ENCODE data around the gene P2RY13.

Gene P2RY13

DNA sequence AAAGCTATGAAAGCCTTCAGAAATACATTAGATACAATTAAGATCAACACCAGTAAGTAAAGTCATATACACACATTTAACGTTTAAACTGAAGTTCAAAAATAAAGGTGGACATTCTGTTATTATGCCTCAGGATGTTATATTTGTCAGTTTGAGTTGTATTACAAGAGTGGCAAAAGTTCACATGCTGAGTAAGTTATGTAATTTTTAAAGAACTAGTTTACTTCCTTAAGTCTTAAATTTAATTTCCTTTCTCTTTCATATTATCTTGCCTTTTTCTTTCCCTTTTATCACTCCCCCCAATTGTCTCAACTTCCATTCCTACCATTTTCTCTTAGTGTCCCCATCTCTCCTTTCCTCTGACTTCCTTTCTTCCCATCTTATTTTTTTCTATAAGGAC is 7.8 kb downstream of the P2RY13 start:
- no peak for DNase-seq (ENCODE audit: low read depth in 3 of 3, low spot score in 1 of 3)

DNA sequence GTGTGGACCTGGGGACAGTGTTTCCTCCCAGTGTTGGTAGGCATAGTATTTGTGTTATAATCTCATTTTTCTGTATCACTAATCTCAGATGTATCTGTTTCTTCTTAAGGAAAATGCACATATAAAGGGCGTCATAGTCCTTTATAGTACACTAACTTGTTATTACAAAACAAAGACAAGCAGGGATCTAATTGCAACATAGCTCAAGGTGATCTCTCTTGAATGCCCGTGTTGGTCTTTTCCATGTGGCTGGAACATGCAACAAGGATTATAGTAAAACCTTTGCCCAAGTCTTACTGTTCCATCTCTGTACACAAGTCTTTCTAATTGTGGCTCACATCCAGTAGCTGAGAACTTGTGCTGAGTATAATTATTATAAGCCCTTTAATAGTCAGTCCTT is 9.2 kb downstream of the P2RY13 start:
- DNase-seq (ENCODE audit: low read depth in 3 of 3, low spot score in 1 of 3): no peak

DNA sequence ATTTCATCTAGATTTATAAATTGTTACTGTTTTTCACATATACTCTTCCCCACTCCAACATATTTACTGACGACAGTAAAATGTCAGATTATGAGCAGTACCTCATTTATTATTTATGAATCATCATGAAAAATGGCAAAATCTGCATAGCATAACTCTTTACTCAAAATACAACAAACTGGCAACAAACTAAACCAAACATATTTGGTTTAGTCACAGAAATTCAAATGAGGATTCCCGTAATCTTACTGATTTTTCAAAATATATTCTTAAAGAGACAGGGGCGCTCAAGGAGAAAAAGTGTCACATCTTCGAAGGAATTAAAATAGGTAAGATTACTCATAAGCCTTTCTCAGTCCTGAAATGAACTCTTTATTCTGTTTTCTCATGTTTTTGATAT is 9.7 kb downstream of the P2RY13 start:
- no peak for DNase-seq (ENCODE audit: low read depth in 3 of 3, low spot score in 1 of 3)

DNA sequence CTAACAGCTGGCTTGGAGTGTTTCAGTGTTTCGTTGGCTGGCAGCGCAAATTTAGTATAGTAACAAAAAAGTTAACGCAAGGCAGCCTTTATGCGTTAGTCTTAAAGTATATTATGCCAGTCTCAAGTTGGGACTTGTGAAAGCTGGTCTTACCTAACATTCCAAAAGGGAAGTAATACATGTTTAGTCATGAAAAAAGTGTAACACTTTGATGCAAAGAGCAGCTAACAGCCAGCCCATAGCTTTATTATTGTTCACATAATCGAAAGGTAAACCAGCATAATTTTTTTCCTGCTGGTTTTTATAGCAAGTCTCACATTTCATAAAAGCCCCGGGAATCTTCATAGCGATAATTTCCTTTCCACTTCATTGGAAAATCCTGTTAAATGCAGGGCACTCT is 10.4 kb downstream of the P2RY13 start:
- DNase-seq (ENCODE audit: low read depth in 3 of 3, low spot score in 1 of 3): no peak

DNA sequence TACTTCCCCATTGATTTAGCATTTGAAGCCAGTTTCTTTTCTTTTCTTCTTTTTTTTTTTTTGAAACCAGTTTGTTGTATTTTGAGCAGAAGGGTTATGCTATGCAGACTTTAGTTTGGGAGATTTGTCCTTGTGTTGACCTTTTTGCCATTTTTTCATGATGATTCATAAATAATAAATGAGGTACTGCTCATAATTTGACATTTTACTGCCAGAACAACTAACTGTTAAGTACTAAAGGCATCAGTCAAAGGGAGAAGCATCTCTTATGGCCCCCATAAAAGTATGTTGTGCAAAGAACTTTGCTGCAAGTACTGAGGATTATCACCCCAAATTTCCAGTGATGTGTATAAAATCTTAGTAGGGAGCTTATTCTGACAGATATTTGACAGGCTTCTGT is 11.0 kb downstream of the P2RY13 start:
- no peak for DNase-seq (ENCODE audit: low read depth in 3 of 3, low spot score in 1 of 3)

DNA sequence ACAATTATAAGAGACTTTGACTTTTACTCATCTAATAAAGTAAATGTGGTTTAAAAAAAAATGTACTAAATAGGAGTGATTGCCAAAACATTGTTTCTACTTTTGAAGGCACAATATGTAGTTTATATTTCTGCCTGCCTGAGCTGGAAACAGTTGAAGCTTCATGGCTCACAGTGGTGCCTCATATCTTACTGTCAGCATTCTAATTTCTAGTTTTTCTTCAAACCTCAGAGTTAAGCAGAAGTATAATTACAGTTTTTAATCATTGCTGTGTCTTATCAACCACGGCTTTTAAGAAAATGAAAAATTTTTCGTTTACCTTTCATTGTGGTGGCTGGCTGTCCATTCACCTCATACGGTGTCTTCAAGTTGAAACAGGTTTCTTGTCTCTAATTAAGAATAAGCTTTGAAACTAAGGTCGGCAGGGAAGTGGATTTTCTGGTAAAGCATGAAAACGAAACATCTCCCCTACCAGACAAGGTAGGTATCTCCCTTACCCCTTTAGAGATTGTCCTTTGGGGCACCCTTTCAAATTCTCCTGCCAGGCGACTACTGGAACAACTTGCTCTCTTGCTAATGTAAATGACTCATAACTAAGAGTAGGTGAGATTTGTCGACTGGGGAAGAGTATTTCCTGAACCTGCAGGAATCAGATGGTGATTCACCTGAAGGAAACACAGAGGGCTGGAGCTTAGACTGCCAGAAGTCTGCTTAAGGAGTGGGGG is 12.9 kb downstream of the P2RY13 start, which contains the start of gene GPR87:
TSS of gene GPR87 (minus strand) at position 554 of the 725 bp plus-strand sequence. CDS start 16,720 bp downstream, outside the sequence.
- no peak for DNase-seq (ENCODE audit: low read depth in 3 of 3, low spot score in 1 of 3)

DNA sequence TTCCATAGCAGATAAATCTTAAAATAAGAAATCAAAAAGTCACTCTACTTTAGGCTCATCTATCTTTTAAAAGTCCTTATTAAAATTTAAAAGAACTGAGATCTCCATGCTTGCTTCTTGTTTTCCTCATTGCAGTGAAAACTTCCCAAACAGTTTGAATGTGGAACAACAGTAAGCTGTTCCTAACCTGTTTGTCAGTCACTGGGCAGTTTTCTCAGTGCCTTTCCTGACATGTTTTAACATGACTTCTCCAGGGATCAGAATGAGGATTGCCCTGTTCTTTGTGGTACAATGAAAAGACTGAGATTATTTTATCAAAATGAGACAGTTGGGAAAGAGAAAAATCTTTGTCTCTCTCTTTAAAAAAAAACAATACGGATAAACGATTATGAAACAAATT is 13.5 kb downstream of the P2RY13 start:
- DNase-seq (ENCODE audit: low read depth in 3 of 3, low spot score in 1 of 3): no peak

DNA sequence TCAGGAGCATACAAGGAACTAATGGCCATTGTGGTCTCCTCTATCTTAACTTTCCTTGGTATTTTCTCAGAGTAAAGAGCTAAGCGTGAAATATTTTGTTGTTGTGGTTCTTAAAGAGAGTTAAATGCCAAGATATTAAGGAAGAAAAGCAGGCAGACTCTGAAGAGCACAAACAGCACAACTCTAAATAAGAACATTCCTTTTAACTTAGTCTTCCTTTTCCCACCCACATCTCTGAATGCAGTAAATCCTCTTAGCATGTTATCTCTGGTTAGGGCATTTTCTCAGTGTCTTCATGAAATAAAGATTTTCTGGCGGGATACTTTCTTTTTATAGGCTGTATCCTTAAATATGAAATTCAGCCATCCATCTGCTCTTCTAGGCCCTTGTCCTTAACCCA is 14.2 kb downstream of the P2RY13 start:
- DNase-seq (ENCODE audit: low read depth in 3 of 3, low spot score in 1 of 3): no peak

DNA sequence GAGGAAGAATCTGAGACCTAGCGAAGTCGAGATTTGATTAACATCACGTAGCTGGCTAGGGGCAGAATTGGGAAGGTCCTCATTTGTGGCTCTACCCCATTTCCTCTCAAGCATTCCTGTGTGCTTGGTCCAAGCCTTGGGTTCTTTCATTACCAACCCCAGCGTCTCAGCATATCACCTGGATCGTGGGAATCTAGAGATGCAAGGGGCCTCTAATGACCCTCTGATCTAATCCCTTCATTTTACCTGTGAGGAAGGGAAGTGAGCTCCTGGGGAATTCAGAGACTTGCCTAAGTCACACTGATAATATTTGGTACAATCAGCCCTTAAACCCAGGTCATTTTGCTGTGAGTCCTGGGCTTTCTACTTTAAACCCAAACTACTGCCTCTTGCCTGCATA is 14.8 kb downstream of the P2RY13 start:
- no peak for DNase-seq (ENCODE audit: low read depth in 3 of 3, low spot score in 1 of 3)

DNA sequence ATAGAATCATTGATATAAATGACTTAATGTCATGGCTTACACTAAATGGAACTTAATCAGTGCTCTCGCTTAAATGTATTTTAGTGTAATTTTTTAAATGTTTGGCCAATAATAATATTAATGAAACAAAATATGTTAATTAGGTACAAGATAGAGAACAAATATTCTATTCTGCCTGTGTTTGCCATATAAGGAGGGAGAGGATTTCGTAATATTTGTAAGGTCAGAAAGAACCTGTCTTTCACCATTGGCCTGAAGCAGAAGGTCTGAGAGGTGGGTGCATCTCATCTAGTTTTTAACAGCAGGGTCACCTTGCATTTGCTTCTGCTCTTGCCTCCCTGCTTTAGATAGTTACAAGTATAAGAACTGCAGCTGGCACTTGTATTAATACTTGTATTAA is 15.2 kb downstream of the P2RY13 start:
- no peak for DNase-seq (ENCODE audit: low read depth in 3 of 3, low spot score in 1 of 3)

DNA sequence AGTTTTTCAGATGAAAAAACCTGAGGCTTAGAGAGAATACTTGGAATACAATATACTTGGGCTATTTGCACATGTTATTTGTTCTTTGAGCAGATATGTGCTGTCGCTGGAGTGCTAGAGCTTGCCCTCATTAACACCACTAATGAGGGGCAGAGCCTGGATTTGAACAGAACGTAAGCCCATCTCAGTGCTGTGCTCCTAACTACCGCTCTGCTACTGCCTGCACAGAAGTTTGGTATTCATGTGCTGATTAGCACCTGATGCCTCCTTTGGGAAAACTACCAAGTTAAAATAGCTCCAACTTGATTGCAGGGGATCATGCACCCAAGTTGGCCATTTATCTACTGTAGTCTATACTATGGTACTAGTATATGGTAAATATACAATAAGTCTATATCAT is 16.4 kb downstream of the P2RY13 start:
- no peak for DNase-seq (ENCODE audit: low read depth in 3 of 3, low spot score in 1 of 3)

DNA sequence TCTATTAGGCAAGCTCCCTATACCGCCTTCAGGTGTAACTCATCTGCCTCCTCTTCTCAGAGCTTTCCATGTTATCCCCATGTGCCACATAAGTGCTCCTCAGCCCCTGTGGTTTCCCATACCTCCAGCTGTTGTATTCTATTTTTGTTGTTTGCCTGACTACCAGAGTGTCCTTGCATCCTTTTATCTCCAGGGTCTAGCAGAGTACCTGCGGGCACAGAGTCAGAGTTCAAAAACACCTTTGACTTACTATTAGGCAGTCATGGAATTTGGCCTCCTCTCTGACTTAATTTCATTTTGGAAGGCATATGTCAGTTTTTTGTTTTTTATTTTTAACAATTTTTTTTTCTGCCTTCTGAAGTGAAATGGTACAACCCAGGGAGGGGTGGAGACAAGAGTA is 19.8 kb downstream of the P2RY13 start:
- DNase-seq (ENCODE audit: low read depth in 3 of 3, low spot score in 1 of 3): no peak

DNA sequence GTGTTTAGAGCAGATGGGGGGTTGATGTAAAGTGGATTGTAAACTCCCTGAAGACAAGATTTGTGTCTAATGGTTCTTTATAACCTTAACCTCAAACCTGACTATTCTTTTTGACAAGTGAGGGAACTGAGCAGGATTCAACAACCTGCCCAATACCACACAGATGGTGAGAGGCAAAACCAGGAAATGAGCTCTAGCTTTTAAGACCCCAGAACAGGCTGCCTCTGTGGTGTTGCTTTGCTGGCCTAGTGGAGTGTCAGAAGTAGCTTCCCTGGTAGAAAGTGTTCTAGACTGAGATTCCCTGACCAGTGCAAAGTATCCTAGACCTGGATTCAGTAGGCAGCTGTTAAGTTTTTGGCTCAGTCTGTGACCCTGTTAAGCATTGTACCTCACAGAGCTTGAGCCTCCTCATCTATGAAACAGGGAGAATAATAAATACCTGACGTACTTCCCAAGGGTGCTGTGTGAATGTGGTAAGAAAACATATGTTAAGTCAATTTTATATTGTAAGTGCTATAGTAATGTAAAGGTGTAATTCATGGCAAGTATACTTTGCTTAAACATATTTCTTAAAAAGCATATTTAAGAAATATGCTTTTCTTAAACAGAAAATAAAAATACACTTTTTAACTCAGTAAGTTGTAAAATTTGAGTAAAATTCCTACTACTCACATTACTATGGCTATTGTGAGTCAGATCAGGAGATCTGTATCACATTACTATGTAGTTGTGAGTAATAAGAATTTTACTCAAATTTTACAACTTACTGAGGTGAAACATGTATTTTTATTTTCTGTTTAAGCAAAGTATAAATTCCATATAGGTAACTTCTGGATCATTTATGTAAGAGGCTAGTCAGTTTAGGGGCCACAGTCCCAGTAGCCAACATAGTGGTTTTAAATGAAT is 21.5 kb downstream of the P2RY13 start:
- no peak for DNase-seq (ENCODE audit: low read depth in 3 of 3, low spot score in 1 of 3)

DNA sequence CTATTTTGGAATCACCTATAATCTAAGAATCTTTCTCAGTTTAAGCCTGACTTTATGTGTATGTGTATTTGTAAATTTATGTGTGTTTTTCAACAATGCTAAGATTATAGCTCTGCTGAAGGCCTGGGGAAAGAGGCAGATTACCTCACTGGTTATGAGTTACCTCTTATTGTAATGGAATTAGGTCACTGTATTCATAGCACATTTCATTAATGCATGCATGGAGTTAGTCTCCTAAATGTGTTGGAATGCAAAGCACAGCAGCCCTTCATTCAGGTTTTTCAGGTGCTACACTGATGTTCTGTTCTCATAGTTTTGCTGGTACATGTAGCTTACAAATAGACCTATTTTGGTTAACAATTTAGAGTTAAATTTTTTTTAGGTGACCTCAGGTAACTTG is 22.2 kb downstream of the P2RY13 start:
- DNase-seq (ENCODE audit: low read depth in 3 of 3, low spot score in 1 of 3): no peak

DNA sequence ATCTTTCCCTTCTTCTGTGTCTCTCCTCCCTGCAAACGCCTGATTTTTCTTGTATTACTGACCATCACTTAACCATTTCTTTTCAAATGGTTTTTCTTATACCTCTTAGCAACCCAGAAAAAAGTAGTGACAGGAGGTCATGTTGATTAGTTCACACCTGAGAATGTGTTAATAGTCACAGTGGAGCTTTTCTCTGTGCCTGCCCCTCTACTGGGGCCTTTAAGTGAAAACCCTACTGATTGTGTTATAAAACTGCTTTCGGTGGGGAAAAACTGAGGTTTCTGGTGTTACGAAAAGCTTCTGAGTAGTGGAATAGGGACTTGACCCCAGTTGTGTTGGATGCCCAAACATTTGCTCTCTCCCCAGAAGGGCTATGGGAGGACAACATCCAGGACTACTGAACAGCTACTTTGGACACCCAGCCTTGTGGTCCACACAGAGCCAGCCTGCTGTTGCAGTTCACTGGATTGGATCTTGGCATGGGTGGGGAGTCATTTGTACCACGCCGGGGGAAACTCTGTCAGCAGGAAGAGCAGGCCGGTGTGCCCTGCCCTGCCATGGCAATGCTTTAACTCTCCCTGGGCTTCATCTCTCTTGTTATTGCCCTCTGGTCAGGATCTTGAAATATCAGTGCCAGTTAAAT is 23.1 kb downstream of the P2RY13 start:
- no peak for DNase-seq (ENCODE audit: low read depth in 3 of 3, low spot score in 1 of 3)

DNA sequence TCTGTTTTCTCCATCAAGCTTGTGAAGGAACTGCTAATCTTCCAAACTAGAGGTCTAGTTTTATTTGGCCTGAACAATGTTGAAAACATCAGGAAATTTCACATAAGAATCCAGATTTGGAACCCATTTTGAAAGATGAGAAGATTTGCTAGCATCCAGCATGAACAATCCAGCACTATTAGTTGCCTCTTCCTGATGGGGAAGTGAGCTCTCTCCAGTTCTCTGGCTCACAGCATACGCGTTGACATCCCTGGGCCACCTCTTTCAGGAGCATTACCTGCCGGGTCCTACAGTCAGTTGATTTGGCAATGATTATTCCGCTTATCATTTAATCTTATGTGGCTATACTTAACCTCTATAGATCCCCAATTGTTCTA is 23.6 kb downstream of the P2RY13 start:
- no peak for DNase-seq (ENCODE audit: low read depth in 3 of 3, low spot score in 1 of 3)

DNA sequence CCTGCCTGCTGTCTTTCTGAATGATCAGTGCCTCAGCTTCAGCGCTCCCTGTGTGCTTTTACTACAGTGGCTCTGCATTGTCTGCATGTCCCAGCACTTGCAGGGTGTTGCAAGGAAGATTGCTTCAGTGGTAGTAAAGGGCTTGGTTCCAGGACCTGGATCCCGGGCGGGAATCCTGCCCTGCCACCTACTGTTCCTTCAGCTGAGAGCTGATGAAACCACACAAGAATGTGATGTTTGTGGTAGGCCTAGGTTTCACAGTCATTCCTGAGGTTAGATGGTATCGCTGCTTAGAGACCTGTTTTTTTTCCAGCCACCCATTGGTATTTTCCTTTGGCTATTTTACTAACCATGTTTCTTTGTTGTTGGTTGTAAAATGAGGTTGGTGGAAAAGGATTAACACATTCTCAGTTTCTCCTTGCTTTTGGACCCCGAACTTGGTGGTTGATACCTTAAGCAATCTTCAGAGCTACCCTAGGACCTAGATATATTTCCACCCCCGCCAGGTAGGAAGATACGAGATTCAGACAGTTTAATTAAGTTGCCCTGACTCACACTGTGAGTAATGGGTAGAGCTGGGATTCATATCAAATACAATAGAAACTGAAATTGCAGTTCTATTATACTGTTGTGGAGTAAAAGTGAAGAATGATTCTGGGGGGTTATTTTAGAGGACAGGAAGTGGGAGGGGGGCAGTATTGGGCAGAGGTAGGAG is 24.1 kb downstream of the P2RY13 start:
- DNase-seq (ENCODE audit: low read depth in 3 of 3, low spot score in 1 of 3): no peak

DNA sequence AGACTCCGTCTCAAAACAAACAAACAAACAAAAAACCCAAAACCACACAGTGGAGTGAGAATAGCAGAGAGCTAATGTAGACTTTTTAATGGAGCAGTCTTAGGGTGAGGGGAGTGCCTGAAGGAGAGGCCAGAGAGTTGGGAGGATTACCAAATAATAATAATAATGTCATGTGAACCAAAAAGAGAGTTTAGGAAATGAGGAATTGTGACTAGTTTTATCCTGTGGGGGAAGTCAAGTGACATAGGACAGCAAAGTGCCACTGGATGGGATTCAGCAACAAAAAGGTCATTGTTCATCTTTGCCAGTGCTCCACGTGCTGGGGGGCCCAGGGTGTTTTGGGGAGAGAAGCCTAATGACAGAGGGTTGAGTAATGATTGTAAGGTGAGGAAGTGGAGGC is 25.6 kb downstream of the P2RY13 start:
- no peak for DNase-seq (ENCODE audit: low read depth in 3 of 3, low spot score in 1 of 3)

DNA sequence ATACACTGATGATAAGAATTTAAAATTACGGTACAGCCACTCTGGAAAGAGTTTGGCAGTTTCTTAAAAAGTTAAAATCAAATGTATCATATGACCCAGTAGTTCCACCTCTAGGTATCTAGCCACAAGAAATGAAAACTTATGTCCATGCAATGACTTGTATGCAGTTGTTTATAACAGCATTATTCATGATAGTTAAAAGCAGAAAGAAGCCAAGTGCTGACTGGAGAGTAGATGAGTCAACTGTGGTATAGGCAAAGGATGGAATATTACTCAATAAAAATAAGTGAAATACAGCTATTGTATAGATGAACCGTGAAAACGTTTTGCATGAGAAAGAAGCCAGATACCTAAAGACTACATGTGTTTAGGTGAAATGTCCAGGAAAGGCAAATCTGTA is 27.6 kb downstream of the P2RY13 start:
- no peak for DNase-seq (ENCODE audit: low read depth in 3 of 3, low spot score in 1 of 3)

DNA sequence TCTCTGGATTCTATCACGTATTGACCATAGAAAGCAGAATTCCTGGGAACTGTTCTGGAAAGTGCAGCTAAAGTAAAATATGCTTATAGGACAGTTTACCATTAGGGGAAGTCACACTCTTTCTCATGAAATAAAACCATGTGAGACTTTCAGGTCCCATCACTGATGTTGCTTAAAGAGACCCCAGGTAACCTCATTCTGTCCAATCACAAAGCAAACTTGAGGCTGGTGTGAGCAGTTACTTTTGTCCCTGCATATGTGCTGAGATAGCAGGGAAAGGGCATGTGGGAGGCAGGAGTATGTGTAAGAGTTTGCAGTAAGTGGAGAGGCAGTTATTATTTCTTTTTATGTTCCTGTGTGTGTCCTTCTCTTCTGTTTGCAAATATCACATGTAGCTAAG is 28.8 kb downstream of the P2RY13 start:
- no peak for DNase-seq (ENCODE audit: low read depth in 3 of 3, low spot score in 1 of 3)

DNA sequence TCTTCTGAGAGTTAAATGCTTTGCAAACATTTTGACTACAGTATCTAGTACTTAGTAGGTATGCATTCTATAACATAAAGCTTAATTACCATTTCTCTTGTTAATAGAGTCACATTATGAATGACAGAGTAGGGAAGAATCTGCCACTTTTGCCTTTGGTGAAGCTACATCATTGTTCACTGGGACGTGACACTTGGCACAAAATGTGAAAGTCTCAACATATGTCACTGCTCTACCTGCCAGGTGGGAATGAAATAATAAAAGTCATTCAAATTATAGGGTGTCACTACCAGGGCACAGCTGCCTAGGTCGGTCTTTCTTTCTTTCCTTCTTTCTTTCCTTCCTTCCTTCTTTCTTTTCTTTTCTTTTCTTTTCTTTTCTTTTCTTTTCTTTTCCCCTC is 30.3 kb downstream of the P2RY13 start:
- DNase-seq (ENCODE audit: low read depth in 3 of 3, low spot score in 1 of 3): no peak

Measured in stimulated activated CD4-positive, alpha-beta T cell treated with anti-CD3 and anti-CD28 coated beads, TNF-alpha, amount 100 ng/mL, for 1 hour (primary cell).